Stimulated activated naive B cell treated with anti-CD40 and anti-IgM and Interleukin-4, amounts not matched to agents 10 μg/mL and 1 μg/mL and 100 μg/mL, for 72 hours (primary cell): ENCODE measurements around the gene MYH7.

ENCODE experiments used
- ATAC-seq, 2 donors: fragments of 150-1000 bp; cut with Tn5 transposase; replicated peaks; 2 replicates each; pipeline ENCODE4 v1.10.0; 2021; ENCODE audit warnings: moderate library complexity in 1 of 2
- DNase-seq: peaks from one replicate; pipeline ENCODE4 v3.0.0; 2021
- H3K27ac Mint-ChIP-seq: one replicate; pipeline ENCODE4 v1.8.0; 2022; ENCODE audit warnings: mild to moderate bottlenecking, mixed read lengths
- H3K27me3 Mint-ChIP-seq, 2 donors: one replicate each; pipeline ENCODE4 v1.8.0; 2022; ENCODE audit warnings: mixed read lengths in 2 of 2
- H3K36me3 Mint-ChIP-seq, 2 donors: one replicate each; pipeline ENCODE4 v1.8.0; 2022; ENCODE audit warnings: mixed read lengths in 2 of 2, mild to moderate bottlenecking in 1 of 2
- H3K4me1 Mint-ChIP-seq, 2 donors: one replicate each; pipeline ENCODE4 v1.8.0; 2022; ENCODE audit warnings: mixed read lengths in 2 of 2, mild to moderate bottlenecking in 1 of 2
- H3K4me3 Mint-ChIP-seq, 2 donors: one replicate each; pipeline ENCODE4 v1.8.0; 2022; ENCODE audit warnings: mild to moderate bottlenecking in 2 of 2, mixed read lengths in 2 of 2, moderate library complexity in 1 of 2
- H3K9me3 Mint-ChIP-seq, 2 donors: one replicate each; pipeline ENCODE4 v1.8.0; 2022; ENCODE audit warnings: mixed read lengths in 2 of 2, mild to moderate bottlenecking in 1 of 2

Gene MYH7

GRCh38 chr14:23376482-23377197, 58.8 kb downstream of the MYH7 start, which contains the start of gene CMTM5:
Gene CMTM5, plus strand, starts transcription at chr14:23377046. Its CDS starts 206 bp downstream, at chr14:23377252.
- no peak for ATAC-seq
- Mint-ChIP-seq H3K27me3 (peaks cover 15 to 31% of the 10 kb centered on the region in 2 donors), H3K27ac (peak within 1 kb of the TSS; percentile 33), H3K4me1 (peaks cover 0 to 4% of the 10 kb centered on the region in 2 donors), H3K4me3 (no peak within 1 kb of the TSS), H3K36me3 (no peaks in the 10 kb centered on the region), H3K9me3 (no peaks in the 10 kb centered on the region)
- no peak for DNase-seq

GRCh38 chr14:23375527-23376251, 59.8 kb downstream of the MYH7 start:
- Mint-ChIP-seq H3K36me3 (no peaks in the 10 kb centered on the region), H3K9me3 (no peaks in the 10 kb centered on the region), H3K27ac (peak overlapping the region; percentile 33)

GRCh38 chr14:23373041-23373440, 62.4 kb downstream of the MYH7 start:
- H3K27me3 Mint-ChIP-seq, result peaks cover 16 to 29% of the 10 kb centered on the region in 2 donors
- no peaks in the 10 kb centered on the region for H3K36me3 Mint-ChIP-seq
- no peak overlapping the region for H3K4me3 Mint-ChIP-seq
- DNase-seq (no peak), ATAC-seq (no peak)
- no peaks in the 10 kb centered on the region for H3K9me3 Mint-ChIP-seq
- H3K4me1 Mint-ChIP-seq, result peaks cover 0 to 4% of the 10 kb centered on the region in 2 donors
- no peak overlapping the region for H3K27ac Mint-ChIP-seq

More at GRCh38 chr14:23375527-23376251, 59.8 kb downstream of the MYH7 start:
- Mint-ChIP-seq H3K4me1 (peaks cover 0 to 4% of the 10 kb centered on the region in 2 donors), H3K27me3 (peaks cover 18 to 32% of the 10 kb centered on the region in 2 donors), H3K4me3 (no peak overlapping the region)
- no peak for DNase-seq
- no peak for ATAC-seq

GRCh38 chr14:23372509-23372908, 63.0 kb downstream of the MYH7 start, which contains the start of gene IL25:
Gene IL25, plus strand, starts transcription at chr14:23372809.
- H3K4me1 Mint-ChIP-seq, result peaks cover 0 to 4% of the 10 kb centered on the region in 2 donors
- H3K27me3 Mint-ChIP-seq, result peaks cover 19 to 32% of the 10 kb centered on the region in 2 donors
- H3K9me3 Mint-ChIP-seq, result no peaks in the 10 kb centered on the region
- H3K4me3 Mint-ChIP-seq, result no peak within 1 kb of the TSS
- no peaks in the 10 kb centered on the region for H3K36me3 Mint-ChIP-seq
- no peak within 1 kb of the TSS for H3K27ac Mint-ChIP-seq
- DNase-seq (no peak), ATAC-seq (no peak)

- peaks cover 21 to 34% of the 10 kb centered on the region in 2 donors for H3K27me3 Mint-ChIP-seq
- no peak for ATAC-seq
- H3K4me1 Mint-ChIP-seq, result peaks cover 0 to 2% of the 10 kb centered on the region in 2 donors
- H3K4me3 Mint-ChIP-seq, result no peak overlapping the region
- no peak overlapping the region for H3K27ac Mint-ChIP-seq
- no peaks in the 10 kb centered on the region for H3K9me3 Mint-ChIP-seq
- no peak for DNase-seq
- no peaks in the 10 kb centered on the region for H3K36me3 Mint-ChIP-seq
Measured at GRCh38 chr14:23371865-23372264, 63.6 kb downstream of the MYH7 start.

GRCh38 chr14:23370221-23370620, 65.2 kb downstream of the MYH7 start:
- no peak for ATAC-seq
- Mint-ChIP-seq H3K27me3 (peaks cover 27 to 41% of the 10 kb centered on the region in 2 donors), H3K4me1 (peaks cover 0 to 3% of the 10 kb centered on the region in 2 donors), H3K9me3 (no peaks in the 10 kb centered on the region), H3K27ac (no peak overlapping the region), H3K36me3 (no peaks in the 10 kb centered on the region), H3K4me3 (no peak overlapping the region)
- DNase-seq, result no peak

GRCh38 chr14:23366426-23366921, 69.0 kb downstream of the MYH7 start:
- H3K36me3 Mint-ChIP-seq, result no peaks in the 10 kb centered on the region
- no peak for DNase-seq
- no peaks in the 10 kb centered on the region for H3K9me3 Mint-ChIP-seq
- no peak overlapping the region for H3K4me3 Mint-ChIP-seq
- H3K4me1 Mint-ChIP-seq, result peaks cover 0 to 1% of the 10 kb centered on the region in 2 donors
- H3K27me3 Mint-ChIP-seq, result peaks cover 36 to 70% of the 10 kb centered on the region in 2 donors
- no peak overlapping the region for H3K27ac Mint-ChIP-seq
- ATAC-seq, result no peak

- H3K27me3 Mint-ChIP-seq, result peaks cover 33 to 64% of the 10 kb centered on the region in 2 donors
- ATAC-seq, result no peak
Measured at GRCh38 chr14:23365732-23366425, 69.6 kb downstream of the MYH7 start.

GRCh38 chr14:23365036-23365731, 70.3 kb downstream of the MYH7 start, which contains the start of gene EFS:
Gene EFS, minus strand, starts transcription at chr14:23365172. Its CDS starts 147 bp downstream, at chr14:23365025.
- Mint-ChIP-seq H3K4me3 (no peak within 1 kb of the TSS), H3K9me3 (no peaks in the 10 kb centered on the region), H3K27ac (no peak within 1 kb of the TSS), H3K36me3 (no peaks in the 10 kb centered on the region), H3K4me1 (peaks cover 0 to 1% of the 10 kb centered on the region in 2 donors), H3K27me3 (peaks cover 35 to 62% of the 10 kb centered on the region in 2 donors)
- ATAC-seq (no peak), DNase-seq (no peak)

More at GRCh38 chr14:23365732-23366425, 69.6 kb downstream of the MYH7 start:
- Mint-ChIP-seq H3K36me3 (no peaks in the 10 kb centered on the region), H3K9me3 (no peaks in the 10 kb centered on the region), H3K4me3 (no peak overlapping the region), H3K27ac (no peak overlapping the region), H3K4me1 (peaks cover 0 to 1% of the 10 kb centered on the region in 2 donors)
- no peak for DNase-seq

GRCh38 chr14:23364164-23365035, 71.1 kb downstream of the MYH7 start:
- peaks cover 42 to 69% of the 10 kb centered on the region in 2 donors for H3K27me3 Mint-ChIP-seq
- no peaks in the 10 kb centered on the region for H3K36me3 Mint-ChIP-seq
- DNase-seq (no peak), ATAC-seq (no peak)
- H3K27ac Mint-ChIP-seq, result no peak overlapping the region
- H3K9me3 Mint-ChIP-seq, result no peaks in the 10 kb centered on the region
- peaks cover 0 to 1% of the 10 kb centered on the region in 2 donors for H3K4me1 Mint-ChIP-seq
- H3K4me3 Mint-ChIP-seq, result no peak overlapping the region
